NCI-H187 (cell line): ENCODE measurements around the gene DRC7.
A peak's percentile ranks its signal among the peaks of the same experiment; 100 is the strongest.

Source experiments
- DNase-seq, 2 experiments: peaks; one replicate each; lab custom pipeline; 2025; lab: John Stamatoyannopoulos, UW

Gene DRC7

GRCh38 chr16:57750796-57751538 is 56.4 kb downstream of the DRC7 start:
- no peak for DNase-seq

GRCh38 chr16:57751539-57752202 is 57.1 kb downstream of the DRC7 start:
- no peak for DNase-seq

DNA sequence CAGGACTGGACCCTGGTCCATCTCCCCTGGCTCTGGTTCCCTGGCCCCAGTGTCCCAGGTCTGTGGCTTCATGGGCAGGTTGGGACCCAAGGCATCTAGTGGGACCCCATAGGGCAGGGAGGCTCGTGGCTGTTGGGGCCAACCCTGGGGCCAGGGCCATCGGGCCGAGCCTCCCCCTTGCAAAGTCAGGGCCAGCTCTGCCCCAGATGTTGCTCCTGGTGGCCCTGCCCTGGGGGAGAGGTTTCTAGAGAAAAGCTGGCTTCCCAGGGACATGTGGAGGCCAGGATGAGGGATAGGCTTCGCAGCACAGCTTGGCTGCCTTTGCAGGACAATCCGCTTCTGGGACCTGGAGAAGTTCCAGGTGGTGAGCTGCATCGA is 57.6 kb downstream of the DRC7 start:
- no peak for DNase-seq

DNA sequence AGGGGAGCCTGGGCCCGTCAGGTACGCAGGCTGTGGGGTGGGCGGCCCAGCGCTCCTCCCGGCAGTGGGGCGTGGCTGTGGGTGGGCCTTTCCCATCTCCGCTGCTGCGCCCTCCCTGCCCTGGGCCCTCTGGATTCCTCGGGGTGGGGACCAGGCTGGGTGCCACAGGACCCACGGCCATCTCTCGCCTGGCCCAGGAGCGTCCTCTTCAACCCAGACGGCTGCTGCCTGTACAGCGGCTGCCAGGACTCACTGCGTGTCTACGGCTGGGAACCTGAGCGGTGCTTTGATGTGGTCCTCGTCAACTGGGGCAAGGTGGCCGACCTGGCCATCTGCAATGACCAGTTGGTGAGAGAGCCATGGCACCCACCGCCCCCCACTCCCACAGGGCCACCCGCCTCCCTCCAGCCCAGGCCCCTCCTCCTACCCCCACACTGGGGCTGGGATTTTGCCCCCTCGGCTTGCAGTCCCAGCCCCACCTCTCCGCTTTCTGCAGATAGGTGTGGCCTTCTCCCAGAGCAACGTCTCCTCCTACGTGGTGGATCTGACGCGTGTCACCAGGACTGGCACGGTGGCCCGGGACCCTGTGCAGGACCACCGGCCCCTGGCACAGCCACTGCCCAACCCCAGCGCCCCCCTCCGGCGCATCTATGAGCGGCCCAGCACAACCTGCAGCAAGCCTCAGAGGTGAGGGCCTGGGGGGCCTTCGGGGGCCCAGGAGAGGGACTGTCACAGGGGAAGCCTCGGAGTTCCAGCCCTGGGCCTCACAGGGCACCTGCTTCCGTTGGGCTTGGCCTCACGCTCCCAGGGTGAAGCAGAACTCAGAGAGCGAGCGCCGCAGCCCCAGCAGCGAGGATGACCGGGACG is 58.2 kb downstream of the DRC7 start:
- no peak for DNase-seq

GRCh38 chr16:57753448-57754353 is 59.1 kb downstream of the DRC7 start:
- no peak for DNase-seq

GRCh38 chr16:57754354-57755060 is 59.9 kb downstream of the DRC7 start:
- DNase-seq = no peak

GRCh38 chr16:57755061-57755684 is 60.6 kb downstream of the DRC7 start:
- no peak for DNase-seq

DNA sequence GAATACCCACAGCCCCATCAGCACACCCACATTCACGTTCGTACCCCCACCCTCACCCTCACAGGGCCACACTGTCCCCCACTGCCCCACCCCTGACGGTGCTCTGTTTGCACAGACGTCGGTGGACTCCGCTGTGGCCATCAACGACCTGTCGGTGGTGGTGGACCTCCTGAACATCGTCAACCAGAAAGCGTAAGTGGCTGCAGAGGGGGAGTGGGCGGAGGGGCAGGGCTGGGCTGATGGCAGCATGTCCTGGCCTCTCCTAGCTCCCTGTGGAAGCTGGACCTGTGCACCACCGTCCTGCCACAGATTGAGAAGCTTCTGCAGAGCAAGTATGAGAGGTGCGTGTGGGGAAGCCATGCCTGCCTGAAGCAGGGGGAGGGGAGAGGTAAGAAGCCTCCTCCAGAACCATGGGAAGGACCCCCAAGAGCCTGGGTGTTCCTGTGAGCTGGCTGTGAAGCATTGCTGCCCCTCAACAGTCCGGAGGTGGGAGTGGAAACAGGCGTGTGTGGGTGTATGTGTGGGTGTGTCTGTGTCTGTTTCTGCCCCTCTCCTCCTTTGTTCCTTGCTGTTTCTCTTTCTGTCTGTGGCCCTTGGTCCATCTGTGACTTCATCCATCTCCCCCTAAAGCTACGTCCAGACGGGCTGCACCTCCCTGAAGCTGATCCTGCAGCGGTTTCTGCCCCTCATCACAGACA is 61.3 kb downstream of the DRC7 start:
- no peak for DNase-seq

DNA sequence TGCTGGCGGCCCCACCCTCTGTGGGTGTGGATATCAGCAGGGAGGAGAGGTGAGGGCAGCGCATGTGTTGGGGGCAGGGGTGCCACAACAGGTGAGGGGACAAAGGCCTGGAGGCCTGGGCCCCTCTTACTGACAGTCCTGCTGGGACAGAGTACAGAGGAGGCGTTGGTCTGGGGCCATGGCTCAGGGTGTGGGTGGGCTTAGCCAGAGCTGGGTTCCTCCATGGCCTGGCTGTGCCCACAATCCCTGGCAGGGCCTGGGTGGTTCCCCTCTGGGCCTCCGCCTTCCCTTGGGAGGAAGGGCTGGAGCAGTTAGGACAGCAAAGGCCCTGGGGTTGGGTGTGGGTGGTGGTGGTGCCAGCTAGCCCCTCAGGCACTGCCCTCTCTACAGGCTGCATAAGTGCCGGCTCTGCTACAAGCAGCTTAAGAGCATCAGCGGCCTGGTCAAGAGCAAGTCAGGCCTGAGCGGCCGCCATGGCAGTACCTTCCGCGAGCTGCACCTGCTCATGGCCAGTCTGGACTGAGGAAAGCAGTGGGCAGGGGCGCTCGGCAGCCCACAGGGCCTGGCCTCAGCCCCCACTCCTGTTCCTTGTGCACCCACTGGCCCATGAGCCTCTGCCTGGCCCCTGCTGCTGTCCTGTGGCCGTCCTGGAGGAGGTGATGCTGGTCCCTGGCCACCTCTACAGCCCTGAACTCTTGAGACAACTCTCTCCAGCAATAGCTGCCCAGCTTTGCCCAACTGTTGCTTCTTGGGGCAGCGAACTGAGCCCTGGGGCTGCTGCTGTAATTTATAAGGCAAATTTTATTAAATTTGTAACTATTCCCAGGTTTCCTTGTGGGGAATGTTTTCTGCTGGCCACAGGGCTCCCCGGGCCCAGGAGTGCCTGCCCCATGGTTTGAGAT is 62.1 kb downstream of the DRC7 start:
- DNase-seq = no peak

DNA sequence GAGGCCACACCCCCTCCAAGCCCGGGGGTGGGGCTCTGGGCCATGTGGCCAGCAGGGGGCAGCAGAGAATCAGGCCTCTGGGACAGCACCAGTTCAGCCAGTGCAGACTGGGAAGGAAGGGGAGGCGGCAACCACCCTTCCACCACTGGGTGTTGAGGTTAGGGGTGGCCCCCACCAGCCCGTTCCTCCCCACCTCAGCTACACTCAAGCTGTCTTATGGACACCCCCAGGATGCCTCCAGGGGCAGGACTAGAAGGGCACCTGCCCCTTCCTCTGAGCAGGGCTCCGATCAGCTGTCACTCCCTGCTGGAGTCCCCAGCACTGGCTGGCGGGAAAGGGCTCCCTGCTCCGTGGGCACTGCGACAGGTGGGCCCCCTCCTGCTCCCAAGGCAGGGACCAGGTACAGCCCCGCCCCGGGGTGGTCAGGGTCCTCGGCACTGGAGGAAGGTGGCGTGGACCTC is 62.8 kb downstream of the DRC7 start:
- DNase-seq = peak in 1 of 2 experiments; percentile 30

- DNase-seq = no peak
These were observed 63.3 kb downstream of the DRC7 start for GRCh38 chr16:57757883-57758282.

DNA sequence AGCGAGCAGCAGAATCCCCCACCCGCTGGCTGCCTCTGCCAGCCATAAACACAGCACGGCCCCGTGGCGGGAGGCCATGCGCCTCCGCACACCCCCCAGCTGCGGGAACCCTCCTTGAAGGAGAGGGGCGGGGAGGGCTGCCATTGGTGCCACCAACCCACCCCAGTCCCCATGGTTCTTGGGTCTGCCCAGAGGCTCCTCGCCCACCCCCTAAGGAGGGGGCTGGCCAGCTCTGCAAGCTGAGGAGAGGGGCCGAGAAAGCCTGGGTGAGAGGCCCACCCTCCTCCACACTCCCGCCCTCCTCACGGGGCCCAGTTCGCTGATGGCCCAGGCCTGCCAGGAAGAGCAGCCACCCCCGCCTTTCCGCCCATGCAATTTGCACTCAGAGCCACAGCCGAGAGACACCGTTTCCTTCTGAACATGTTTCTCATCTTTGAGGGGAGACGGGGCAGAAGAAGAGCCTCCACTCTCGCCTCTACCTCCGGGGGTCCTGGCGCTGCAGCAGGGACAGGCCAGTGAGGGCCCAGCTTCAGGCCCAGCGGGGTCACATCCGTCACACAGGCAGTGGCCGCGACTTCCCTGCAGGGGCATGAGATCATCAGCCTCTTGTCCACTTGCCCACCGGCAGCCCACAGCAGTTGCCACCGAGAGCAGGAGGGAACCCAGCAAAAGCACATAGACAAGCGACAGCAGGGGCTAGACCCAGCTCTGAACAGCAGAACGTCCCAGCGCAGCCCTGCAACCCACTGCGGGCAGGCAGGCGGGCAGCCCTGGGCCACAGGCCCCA is 63.9 kb downstream of the DRC7 start:
- no peak for DNase-seq

DNA sequence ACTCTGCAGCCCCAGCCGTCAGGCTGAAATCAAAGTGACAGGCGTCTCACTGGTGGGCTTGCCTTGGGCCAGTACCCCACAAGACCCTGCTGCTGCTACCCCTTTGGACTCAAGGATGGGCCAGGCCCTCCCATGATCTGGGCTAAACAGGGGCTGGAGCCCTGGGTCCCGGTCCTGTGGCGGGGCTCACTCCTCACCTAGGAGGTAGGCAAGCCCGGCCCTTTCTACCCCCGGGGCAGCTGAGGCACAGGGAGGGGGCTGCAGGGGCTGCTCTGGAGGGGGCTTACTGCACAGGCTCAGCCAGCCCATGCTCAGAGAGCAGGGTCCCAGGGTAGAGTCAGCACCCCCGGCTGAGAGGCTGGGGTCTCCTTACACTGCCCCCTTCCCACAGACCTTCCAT is 64.5 kb downstream of the DRC7 start:
- DNase-seq = no peak

GRCh38 chr16:57759541-57760356 is 65.1 kb downstream of the DRC7 start:
- no peak for DNase-seq

- no peak for DNase-seq
These were observed 66.0 kb downstream of the DRC7 start for GRCh38 chr16:57760357-57761160.

DNA sequence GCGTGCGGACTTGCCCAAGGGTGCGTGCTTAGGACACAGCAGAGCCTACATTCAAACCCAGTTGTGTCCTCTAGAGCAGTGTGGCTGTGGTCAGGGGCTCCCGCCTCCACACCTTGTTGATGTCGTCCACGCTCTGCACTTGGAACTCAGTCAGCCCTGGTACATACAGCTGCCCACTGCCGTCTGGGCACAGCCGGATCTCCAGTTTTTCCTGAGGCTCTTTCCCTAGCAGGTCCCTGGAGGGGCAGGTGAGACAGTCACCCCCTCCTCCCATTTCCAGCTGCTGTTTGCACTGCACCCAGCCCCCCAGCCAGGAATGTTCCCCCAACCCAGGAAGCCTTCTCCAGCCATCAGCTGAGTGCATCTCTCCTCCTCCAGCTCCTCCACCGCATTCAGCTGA is 66.7 kb downstream of the DRC7 start:
- no peak for DNase-seq
